HepG2 (cell line): ENCODE data around the gene PDIA6. TPM values are rescaled to one million over a fixed set of nuclear protein-coding genes. Genes with fewer than 3 reads are reported as not detected.

Experiments
- ERF ChIP-seq: IDR thresholded peaks from 2 replicates; pipeline ENCODE4 v1.6.1; 2018; ENCODE audit warnings: missing biosample characterization, missing genetic modification reagents
- GABPA ChIP-seq, 2 experiments: IDR thresholded peaks; 2 replicates each; pipeline ENCODE4 v1.6.1; 2011 to 2016; ENCODE audit warnings: low read depth in 2 of 2, low read length in 1 of 2, missing biosample characterization in 1 of 2, missing genetic modification characterization in 1 of 2
- GATAD2A ChIP-seq: IDR thresholded peaks from 2 replicates; pipeline ENCODE4 v1.6.1; 2016
- HNRNPL ChIP-seq: fragments of 200-400 bp; formaldehyde crosslinking; IDR thresholded peaks from 2 replicates; pipeline ENCODE4 v1.6.1; 2017; ENCODE audit warnings: mild to moderate bottlenecking, low read depth, low read length
- JUND ChIP-seq: sonication (generic); formaldehyde crosslinking; IDR thresholded peaks from 2 replicates; pipeline ENCODE4 v1.8.0; 2022; ENCODE audit warnings: mild to moderate bottlenecking, missing genetic modification reagents
- NFIC ChIP-seq: IDR thresholded peaks from 2 replicates; pipeline ENCODE4 v1.6.1; 2012; ENCODE audit warnings: mild to moderate bottlenecking, low read length, inconsistent platforms
- PAX8 ChIP-seq: sonication (generic); formaldehyde crosslinking; IDR thresholded peaks from 2 replicates; pipeline ENCODE4 v1.8.0; 2022; ENCODE audit warnings: mild to moderate bottlenecking, missing genetic modification reagents, borderline replicate concordance
- TBL1XR1 ChIP-seq: fragments of 150-350 bp; IDR thresholded peaks from 2 replicates; pipeline ENCODE4 v1.6.1; 2014; ENCODE audit warnings: borderline replicate concordance, low read length; ENCODE audit not compliant: partially characterized antibody
- ZFP41 ChIP-seq: sonication (generic); formaldehyde crosslinking; IDR thresholded peaks from 2 replicates; pipeline ENCODE4 v1.4.0; 2020; ENCODE audit warnings: mild to moderate bottlenecking, missing genetic modification reagents, borderline replicate concordance
- ZFY ChIP-seq: sonication (generic); formaldehyde crosslinking; IDR thresholded peaks from 2 replicates; pipeline ENCODE4 v1.4.0; 2020; ENCODE audit warnings: missing genetic modification reagents
- ZNF121 ChIP-seq: sonication (generic); formaldehyde crosslinking; IDR thresholded peaks from 2 replicates; pipeline ENCODE4 v1.5.0; 2020; ENCODE audit warnings: mild to moderate bottlenecking, missing genetic modification reagents
- ZNF441 ChIP-seq: sonication (generic); formaldehyde crosslinking; IDR thresholded peaks from 2 replicates; pipeline ENCODE4 v1.7.0; 2021; ENCODE audit warnings: missing genetic modification reagents, borderline replicate concordance
- ZNF446 ChIP-seq: sonication (generic); formaldehyde crosslinking; IDR thresholded peaks from 2 replicates; pipeline ENCODE4 v1.5.0; 2020; ENCODE audit warnings: mild to moderate bottlenecking, missing genetic modification reagents
- ZNF749 ChIP-seq: sonication (generic); formaldehyde crosslinking; IDR thresholded peaks from 2 replicates; pipeline ENCODE4 v1.8.0; 2022; ENCODE audit warnings: mild to moderate bottlenecking, missing genetic modification reagents, moderate library complexity, borderline replicate concordance
- ZNF781 ChIP-seq: sonication (generic); formaldehyde crosslinking; IDR thresholded peaks from 2 replicates; pipeline ENCODE4 v1.5.1; 2020; ENCODE audit warnings: borderline replicate concordance, mild to moderate bottlenecking, missing genetic modification reagents; ENCODE audit errors: not compliant biosample characterization
- polyA plus RNA-seq, 8 experiments: library from polyadenylated mRNA; depleted of rRNA in 3 of 8; stranded (reverse) in 7 of 8; unstranded in 1 of 8; fragments of >200 nt; fragmentation: Illumina TruSeq in 4 of 8; extraction: Trizol in 4 of 8; gene quantifications; 2 replicates each; pipeline versions ENCODE4 v1.2.1 to v1.2.3, GENCODE V29; 2011 to 2016; ENCODE audit warnings: low read depth in 4 of 8, missing spikeins in 1 of 8, mixed read lengths in 1 of 8; ENCODE audit not compliant: insufficient read depth in 1 of 8
- total RNA-seq, 5 experiments: library from RNA; depleted of rRNA; stranded (reverse); fragments of >200 nt; fragmentation: Illumina TruSeq; extraction: Trizol; gene quantifications; 2 replicates each; pipeline ENCODE4 v1.2.3, GENCODE V29; 2016; ENCODE audit warnings: low read depth in 1 of 5
- TF ChIP-seq, protein P1 (sequence below): IDR thresholded peaks from 2 replicates; pipeline ENCODE4 v1.6.1; 2016; ENCODE audit warnings: low read depth, missing genetic modification reagents, missing compliant biosample characterization
- TF ChIP-seq, protein P2 (sequence below): sonication (generic); formaldehyde crosslinking; IDR thresholded peaks from 2 replicates; pipeline ENCODE4 v1.5.1; 2020; ENCODE audit warnings: missing genetic modification reagents, mild to moderate bottlenecking, borderline replicate concordance
- TF ChIP-seq, protein P3 (sequence below): sonication (generic); formaldehyde crosslinking; IDR thresholded peaks from 2 replicates; pipeline ENCODE4 v1.9.0; 2021; ENCODE audit warnings: missing genetic modification reagents, mild to moderate bottlenecking, borderline replicate concordance
- TF ChIP-seq, protein P4 (sequence below): fragments of 450-650 bp; IDR thresholded peaks from 2 replicates; pipeline ENCODE4 v1.6.1; 2017; ENCODE audit warnings: mild to moderate bottlenecking

The PDIA6 gene
- total and polyA plus RNA-seq, 2 of the 13 experiments (the other 11 are each of a cell fraction or from before 2014, with no cell fraction given) = 586 to 642 TPM

DNA sequence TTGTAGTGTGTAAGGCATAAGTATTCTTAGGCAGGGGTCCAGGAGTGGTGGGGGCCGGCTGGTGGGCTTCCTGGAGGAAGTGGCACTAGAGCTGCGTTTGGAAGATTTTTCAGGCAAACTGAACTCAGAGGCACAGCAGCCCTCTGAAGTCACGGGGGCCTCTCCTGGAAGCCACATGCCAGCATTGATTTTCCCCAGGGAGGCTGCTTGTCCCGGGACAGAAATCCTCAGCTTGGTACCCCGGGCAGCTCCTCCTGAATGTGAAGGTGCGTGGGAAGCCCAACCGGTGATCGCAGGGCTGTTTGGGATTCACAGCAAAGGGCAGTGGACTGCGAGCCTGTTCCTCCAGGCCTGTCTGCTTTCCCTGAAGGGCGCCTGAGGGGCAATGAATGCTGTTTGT lies 1.6 kb upstream of the PDIA6 start (continued):
- TF ChIP-seq, protein P1, sequence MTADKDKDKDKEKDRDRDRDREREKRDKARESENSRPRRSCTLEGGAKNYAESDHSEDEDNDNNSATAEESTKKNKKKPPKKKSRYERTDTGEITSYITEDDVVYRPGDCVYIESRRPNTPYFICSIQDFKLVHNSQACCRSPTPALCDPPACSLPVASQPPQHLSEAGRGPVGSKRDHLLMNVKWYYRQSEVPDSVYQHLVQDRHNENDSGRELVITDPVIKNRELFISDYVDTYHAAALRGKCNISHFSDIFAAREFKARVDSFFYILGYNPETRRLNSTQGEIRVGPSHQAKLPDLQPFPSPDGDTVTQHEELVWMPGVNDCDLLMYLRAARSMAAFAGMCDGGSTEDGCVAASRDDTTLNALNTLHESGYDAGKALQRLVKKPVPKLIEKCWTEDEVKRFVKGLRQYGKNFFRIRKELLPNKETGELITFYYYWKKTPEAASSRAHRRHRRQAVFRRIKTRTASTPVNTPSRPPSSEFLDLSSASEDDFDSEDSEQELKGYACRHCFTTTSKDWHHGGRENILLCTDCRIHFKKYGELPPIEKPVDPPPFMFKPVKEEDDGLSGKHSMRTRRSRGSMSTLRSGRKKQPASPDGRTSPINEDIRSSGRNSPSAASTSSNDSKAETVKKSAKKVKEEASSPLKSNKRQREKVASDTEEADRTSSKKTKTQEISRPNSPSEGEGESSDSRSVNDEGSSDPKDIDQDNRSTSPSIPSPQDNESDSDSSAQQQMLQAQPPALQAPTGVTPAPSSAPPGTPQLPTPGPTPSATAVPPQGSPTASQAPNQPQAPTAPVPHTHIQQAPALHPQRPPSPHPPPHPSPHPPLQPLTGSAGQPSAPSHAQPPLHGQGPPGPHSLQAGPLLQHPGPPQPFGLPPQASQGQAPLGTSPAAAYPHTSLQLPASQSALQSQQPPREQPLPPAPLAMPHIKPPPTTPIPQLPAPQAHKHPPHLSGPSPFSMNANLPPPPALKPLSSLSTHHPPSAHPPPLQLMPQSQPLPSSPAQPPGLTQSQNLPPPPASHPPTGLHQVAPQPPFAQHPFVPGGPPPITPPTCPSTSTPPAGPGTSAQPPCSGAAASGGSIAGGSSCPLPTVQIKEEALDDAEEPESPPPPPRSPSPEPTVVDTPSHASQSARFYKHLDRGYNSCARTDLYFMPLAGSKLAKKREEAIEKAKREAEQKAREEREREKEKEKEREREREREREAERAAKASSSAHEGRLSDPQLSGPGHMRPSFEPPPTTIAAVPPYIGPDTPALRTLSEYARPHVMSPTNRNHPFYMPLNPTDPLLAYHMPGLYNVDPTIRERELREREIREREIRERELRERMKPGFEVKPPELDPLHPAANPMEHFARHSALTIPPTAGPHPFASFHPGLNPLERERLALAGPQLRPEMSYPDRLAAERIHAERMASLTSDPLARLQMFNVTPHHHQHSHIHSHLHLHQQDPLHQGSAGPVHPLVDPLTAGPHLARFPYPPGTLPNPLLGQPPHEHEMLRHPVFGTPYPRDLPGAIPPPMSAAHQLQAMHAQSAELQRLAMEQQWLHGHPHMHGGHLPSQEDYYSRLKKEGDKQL (CRISPR knock-in tag) = no peak
- TF ChIP-seq ZNF749 (CRISPR knock-in tag) (no peak), ZNF781 (CRISPR knock-in tag) (no peak), ZNF121 (CRISPR knock-in tag) (no peak), ZNF446 (no peak), GABPA (IDR thresholded peaks at IDR 0.05; ENCODE audit: low read depth, low read length) (no peak), GABPA (CRISPR knock-in tag; IDR thresholded peaks at IDR 0.05; ENCODE audit: low read depth) (no peak), TBL1XR1 (no peak), JUND (CRISPR knock-in tag) (no peak), ZFP41 (CRISPR knock-in tag) (no peak), GATAD2A (CRISPR knock-in tag) (no peak), PAX8 (CRISPR knock-in tag) (no peak), NFIC (no peak), ERF (CRISPR knock-in tag) (no peak), ZFY (CRISPR knock-in tag) (no peak), HNRNPL (no peak), ZNF441 (no peak)
- TF ChIP-seq, protein P2, sequence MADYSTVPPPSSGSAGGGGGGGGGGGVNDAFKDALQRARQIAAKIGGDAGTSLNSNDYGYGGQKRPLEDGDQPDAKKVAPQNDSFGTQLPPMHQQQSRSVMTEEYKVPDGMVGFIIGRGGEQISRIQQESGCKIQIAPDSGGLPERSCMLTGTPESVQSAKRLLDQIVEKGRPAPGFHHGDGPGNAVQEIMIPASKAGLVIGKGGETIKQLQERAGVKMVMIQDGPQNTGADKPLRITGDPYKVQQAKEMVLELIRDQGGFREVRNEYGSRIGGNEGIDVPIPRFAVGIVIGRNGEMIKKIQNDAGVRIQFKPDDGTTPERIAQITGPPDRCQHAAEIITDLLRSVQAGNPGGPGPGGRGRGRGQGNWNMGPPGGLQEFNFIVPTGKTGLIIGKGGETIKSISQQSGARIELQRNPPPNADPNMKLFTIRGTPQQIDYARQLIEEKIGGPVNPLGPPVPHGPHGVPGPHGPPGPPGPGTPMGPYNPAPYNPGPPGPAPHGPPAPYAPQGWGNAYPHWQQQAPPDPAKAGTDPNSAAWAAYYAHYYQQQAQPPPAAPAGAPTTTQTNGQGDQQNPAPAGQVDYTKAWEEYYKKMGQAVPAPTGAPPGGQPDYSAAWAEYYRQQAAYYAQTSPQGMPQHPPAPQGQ (CRISPR knock-in tag) = no peak
- TF ChIP-seq, protein P3, sequence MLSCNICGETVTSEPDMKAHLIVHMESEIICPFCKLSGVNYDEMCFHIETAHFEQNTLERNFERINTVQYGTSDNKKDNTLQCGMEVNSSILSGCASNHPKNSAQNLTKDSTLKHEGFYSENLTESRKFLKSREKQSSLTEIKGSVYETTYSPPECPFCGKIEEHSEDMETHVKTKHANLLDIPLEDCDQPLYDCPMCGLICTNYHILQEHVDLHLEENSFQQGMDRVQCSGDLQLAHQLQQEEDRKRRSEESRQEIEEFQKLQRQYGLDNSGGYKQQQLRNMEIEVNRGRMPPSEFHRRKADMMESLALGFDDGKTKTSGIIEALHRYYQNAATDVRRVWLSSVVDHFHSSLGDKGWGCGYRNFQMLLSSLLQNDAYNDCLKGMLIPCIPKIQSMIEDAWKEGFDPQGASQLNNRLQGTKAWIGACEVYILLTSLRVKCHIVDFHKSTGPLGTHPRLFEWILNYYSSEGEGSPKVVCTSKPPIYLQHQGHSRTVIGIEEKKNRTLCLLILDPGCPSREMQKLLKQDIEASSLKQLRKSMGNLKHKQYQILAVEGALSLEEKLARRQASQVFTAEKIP = 0 out of 2 replicates have a peak, but pooled peaks have one; percentile 56
- TF ChIP-seq, protein P4, sequence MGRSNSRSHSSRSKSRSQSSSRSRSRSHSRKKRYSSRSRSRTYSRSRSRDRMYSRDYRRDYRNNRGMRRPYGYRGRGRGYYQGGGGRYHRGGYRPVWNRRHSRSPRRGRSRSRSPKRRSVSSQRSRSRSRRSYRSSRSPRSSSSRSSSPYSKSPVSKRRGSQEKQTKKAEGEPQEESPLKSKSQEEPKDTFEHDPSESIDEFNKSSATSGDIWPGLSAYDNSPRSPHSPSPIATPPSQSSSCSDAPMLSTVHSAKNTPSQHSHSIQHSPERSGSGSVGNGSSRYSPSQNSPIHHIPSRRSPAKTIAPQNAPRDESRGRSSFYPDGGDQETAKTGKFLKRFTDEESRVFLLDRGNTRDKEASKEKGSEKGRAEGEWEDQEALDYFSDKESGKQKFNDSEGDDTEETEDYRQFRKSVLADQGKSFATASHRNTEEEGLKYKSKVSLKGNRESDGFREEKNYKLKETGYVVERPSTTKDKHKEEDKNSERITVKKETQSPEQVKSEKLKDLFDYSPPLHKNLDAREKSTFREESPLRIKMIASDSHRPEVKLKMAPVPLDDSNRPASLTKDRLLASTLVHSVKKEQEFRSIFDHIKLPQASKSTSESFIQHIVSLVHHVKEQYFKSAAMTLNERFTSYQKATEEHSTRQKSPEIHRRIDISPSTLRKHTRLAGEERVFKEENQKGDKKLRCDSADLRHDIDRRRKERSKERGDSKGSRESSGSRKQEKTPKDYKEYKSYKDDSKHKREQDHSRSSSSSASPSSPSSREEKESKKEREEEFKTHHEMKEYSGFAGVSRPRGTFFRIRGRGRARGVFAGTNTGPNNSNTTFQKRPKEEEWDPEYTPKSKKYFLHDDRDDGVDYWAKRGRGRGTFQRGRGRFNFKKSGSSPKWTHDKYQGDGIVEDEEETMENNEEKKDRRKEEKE = no peak
